ENCODE measurements around the gene SLC29A4. TPM values are rescaled to one million over a fixed set of nuclear protein-coding genes. Genes with fewer than 3 reads are reported as not detected.

Gene SLC29A4
- total and polyA plus RNA-seq, 2 of the 13 experiments (the other 11 are each of a cell fraction or from before 2014, with no cell fraction given) = 29.7 to 31.7 TPM

- Histone ChIP-seq H3K79me2 (ENCODE audit: insufficient read depth, low read length) (no peaks in the 10 kb centered on the region), H3K9me3 (ENCODE audit: low read length) (no peaks in the 10 kb centered on the region), H2AFZ (ENCODE audit: low read length) (no peak overlapping the region), H3K36me3 (replicated peaks in 1 of 2; ENCODE audit: control insufficient read depth in 1 of 2, insufficient read depth in 2 of 2, low read length in 2 of 2) (peaks cover 2 to 11% of the 10 kb centered on the region in 2 experiments; a peak in 3 of 5 replicates), H3K4me3 (replicated peaks in 1 of 3; ENCODE audit: insufficient read depth in 1 of 3, low read depth in 2 of 3, low read length in 3 of 3) (no peak overlapping the region), H3K9ac (ENCODE audit: insufficient read depth, low read depth, low read length) (no peak overlapping the region), H3K4me2 (ENCODE audit: low read depth, low read length) (no peak overlapping the region), H3K27me3 (ENCODE audit: control insufficient read depth in 1 of 2, insufficient read depth in 2 of 2, low read length in 2 of 2) (no peaks in the 10 kb centered on the region), H4K20me1 (ENCODE audit: insufficient read depth, low read length) (no peaks in the 10 kb centered on the region), H3K4me1 (ENCODE audit: insufficient read depth, low read length) (peaks cover 22% of the 10 kb centered on the region), H3K27ac (ENCODE audit: extremely low read length, insufficient read depth, low read length) (no peak overlapping the region)
- peak; percentile 45; the same call in 1 of the 2 replicates for TF ChIP-seq RBFOX2 (IDR thresholded peaks at IDR 0.05; ENCODE audit: low read depth, low read length)
- no peak for TF ChIP-seq ZNF24 (IDR thresholded peaks at IDR 0.05)
- no peak for TF ChIP-seq DRAP1 (CRISPR knock-in tag; IDR thresholded peaks at IDR 0.05)
- peak; percentile 38 for TF ChIP-seq AGO2 (optimal IDR thresholded peaks at IDR 0.05; ENCODE audit: low read depth, low read length)
- ChIA-PET POLR2A (no interaction called here), CTCF (ENCODE audit: low intra/inter-chr PET ratio, low total read pairs) (no interaction called here)
- intact Hi-C loops (cut with micrococcal nuclease; ENCODE audit: unreplicated experiment) (no loop called here), in situ Hi-C loops (cut with HindIII; ENCODE audit: extremely low pct_ligation_motif_present, low pct_unique_long_range_greater_than_20kb) (no loop called here)
- BruUV-seq (replicated peaks) = no TSS peak
- WGBS (ENCODE audit: low lambda C conversion rate) = 96% methylated on average over 29 of the region's 29 CpGs
- FAIRE-seq (no peak), ATAC-seq (no peak), DNase-seq (ENCODE audit: low spot score) (no peak)
Measured at GRCh38 chr7:5296015-5296610, 13.4 kb downstream of the SLC29A4 start.

GRCh38 chr7:5296611-5297226 is 14.0 kb downstream of the SLC29A4 start:
- FAIRE-seq (no peak), ATAC-seq (no peak), DNase-seq (ENCODE audit: low spot score) (no peak)
- Histone ChIP-seq H3K9me3 (ENCODE audit: low read length) (no peaks in the 10 kb centered on the region), H3K79me2 (ENCODE audit: insufficient read depth, low read length) (no peaks in the 10 kb centered on the region), H3K9ac (ENCODE audit: insufficient read depth, low read depth, low read length) (no peak overlapping the region), H3K4me2 (ENCODE audit: low read depth, low read length) (no peak overlapping the region), H4K20me1 (ENCODE audit: insufficient read depth, low read length) (no peaks in the 10 kb centered on the region), H3K4me1 (ENCODE audit: insufficient read depth, low read length) (peaks cover 16% of the 10 kb centered on the region), H3K27ac (ENCODE audit: extremely low read length, insufficient read depth, low read length) (no peak overlapping the region), H3K36me3 (replicated peaks in 1 of 2; ENCODE audit: control insufficient read depth in 1 of 2, insufficient read depth in 2 of 2, low read length in 2 of 2) (peaks cover 2 to 11% of the 10 kb centered on the region in 2 experiments; a peak in 3 of 5 replicates), H2AFZ (ENCODE audit: low read length) (no peak overlapping the region), H3K4me3 (replicated peaks in 1 of 3; ENCODE audit: insufficient read depth in 1 of 3, low read depth in 2 of 3, low read length in 3 of 3) (no peak overlapping the region), H3K27me3 (ENCODE audit: control insufficient read depth in 1 of 2, insufficient read depth in 2 of 2, low read length in 2 of 2) (no peaks in the 10 kb centered on the region)
- no TSS peak for BruUV-seq (replicated peaks)
- intact Hi-C loops (cut with micrococcal nuclease; ENCODE audit: unreplicated experiment) = no loop called here
- CTCF ChIA-PET (ENCODE audit: low intra/inter-chr PET ratio, low total read pairs) = no interaction called here
- TF ChIP-seq ZBTB33 (CRISPR knock-in tag; IDR thresholded peaks at IDR 0.05) (0 out of 2 replicates have a peak, but pooled peaks have one; percentile 15), ZNF441 (CRISPR knock-in tag; IDR thresholded peaks at IDR 0.05; ENCODE audit: borderline replicate concordance) (no peak)
- WGBS (ENCODE audit: low lambda C conversion rate) = 95% methylated on average over 41 of the region's 48 CpGs
- in situ Hi-C loops (cut with HindIII; ENCODE audit: extremely low pct_ligation_motif_present, low pct_unique_long_range_greater_than_20kb) = no loop called here
- POLR2A ChIA-PET = no interaction called here
